Activated naive CD4-positive, alpha-beta T cell treated with anti-CD3 and anti-CD28 coated beads, Interleukin-2, amount 50 U/mL, for 16 hours (primary cell): ENCODE results near the gene MBOAT2.
A peak's percentile ranks its signal among the peaks of the same experiment; 100 is the strongest.
"Not testable (repeated sequence)": the region's sequence is repeated elsewhere in the genome, so short reads cannot be mapped to it uniquely, and the experiment has no call there.

ENCODE experiments used
- DNase-seq: peaks from one replicate; pipeline ENCODE4 v3.0.0-alpha.2; 2020

MBOAT2 gene, protein sequence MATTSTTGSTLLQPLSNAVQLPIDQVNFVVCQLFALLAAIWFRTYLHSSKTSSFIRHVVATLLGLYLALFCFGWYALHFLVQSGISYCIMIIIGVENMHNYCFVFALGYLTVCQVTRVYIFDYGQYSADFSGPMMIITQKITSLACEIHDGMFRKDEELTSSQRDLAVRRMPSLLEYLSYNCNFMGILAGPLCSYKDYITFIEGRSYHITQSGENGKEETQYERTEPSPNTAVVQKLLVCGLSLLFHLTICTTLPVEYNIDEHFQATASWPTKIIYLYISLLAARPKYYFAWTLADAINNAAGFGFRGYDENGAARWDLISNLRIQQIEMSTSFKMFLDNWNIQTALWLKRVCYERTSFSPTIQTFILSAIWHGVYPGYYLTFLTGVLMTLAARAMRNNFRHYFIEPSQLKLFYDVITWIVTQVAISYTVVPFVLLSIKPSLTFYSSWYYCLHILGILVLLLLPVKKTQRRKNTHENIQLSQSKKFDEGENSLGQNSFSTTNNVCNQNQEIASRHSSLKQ

DNA sequence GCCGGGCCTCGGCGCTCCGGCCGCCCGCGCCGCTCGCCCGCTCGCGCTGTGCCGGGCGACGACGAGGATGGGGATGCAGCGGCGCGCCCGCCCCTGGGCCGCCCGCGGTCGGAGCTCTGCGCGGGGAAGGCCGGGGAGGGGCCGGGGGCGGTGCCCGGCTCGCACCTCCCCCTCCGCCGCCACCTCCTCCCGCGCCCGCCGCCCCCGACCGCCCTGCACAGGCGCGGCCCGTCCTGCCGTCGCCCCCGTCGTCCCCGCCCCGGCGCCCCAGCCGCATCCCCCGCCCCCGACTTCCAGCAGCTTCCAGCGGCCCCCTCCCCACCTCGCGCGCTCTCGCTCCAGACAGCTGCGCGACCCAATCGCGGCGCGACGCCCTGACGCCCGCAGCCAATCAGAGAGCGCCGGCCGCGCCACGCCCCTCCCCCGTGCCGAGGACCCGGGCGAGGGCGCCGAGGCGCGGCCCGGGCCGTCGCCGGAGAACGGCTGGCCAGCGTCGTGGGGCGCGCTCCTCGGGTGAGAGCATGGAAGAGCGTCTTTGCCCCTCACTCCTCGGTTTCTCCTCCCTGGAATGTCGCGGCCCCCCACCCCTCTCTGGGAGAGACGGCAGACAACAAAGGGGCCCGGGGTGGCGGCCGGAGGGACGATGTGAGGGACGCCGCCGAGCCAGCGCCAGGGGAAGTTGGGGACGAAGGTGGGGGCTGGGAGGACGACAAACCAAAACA, at the start of gene MBOAT2:
Gene MBOAT2 (minus strand): TSS at position 69 of the 722 bp plus-strand sequence. CDS start 70 bp downstream, outside the sequence.
- peak; percentile 78 for DNase-seq

DNA sequence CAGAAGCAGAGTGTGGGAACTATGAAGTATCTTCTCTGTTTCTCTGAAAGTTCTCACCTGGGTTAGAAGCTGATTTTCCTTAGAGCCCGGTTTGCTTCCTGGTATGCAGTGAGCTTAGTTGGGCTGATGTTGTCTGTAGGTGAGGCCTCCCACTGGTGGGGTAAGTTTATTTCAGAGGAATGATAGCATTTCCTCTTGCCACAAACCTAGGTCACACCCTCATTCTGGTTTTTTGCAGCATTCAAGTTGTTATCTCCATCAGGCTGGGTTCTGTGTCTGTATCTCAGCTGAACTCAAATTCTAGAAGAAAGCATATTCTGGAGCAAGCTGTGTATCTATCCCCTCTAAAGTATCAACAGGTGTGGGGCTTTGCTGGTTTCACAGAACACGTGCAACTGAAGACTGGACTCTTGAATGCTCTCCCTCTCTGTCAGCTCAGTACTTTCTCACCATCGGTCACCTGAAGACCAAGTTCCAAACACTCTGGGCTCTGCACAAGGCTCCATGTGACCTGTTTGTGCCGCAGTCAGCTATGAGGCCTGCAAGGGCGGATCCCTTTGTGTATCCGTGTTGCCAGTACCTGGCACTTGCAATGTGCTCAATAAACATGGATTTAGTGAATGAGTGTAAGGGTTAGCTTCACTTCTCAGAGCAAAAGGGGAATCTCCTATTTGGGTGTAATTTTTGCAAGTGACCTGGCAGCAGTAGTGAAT, 49.5 kb upstream of the MBOAT2 start:
- DNase-seq, result no peak

DNA sequence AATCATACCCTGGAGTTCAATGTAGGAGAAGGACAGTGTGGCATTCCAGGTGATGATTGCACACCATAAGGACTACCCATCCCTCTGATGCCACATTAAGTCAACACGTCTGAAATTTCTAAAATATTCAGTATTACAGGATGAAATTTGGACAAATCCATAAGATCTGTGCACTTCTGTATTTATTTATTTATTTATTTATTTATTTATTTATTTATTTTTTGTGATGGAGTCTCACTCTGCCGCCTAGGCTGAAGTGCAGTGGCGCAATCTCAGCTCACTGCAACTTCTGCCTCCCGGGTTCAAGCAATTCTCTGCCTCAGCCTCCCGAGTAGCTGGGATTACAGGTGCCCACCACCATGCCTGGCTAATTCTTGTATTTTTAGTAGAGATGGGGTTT, 48.0 kb upstream of the MBOAT2 start:
- not testable (repeated sequence) for DNase-seq

DNA sequence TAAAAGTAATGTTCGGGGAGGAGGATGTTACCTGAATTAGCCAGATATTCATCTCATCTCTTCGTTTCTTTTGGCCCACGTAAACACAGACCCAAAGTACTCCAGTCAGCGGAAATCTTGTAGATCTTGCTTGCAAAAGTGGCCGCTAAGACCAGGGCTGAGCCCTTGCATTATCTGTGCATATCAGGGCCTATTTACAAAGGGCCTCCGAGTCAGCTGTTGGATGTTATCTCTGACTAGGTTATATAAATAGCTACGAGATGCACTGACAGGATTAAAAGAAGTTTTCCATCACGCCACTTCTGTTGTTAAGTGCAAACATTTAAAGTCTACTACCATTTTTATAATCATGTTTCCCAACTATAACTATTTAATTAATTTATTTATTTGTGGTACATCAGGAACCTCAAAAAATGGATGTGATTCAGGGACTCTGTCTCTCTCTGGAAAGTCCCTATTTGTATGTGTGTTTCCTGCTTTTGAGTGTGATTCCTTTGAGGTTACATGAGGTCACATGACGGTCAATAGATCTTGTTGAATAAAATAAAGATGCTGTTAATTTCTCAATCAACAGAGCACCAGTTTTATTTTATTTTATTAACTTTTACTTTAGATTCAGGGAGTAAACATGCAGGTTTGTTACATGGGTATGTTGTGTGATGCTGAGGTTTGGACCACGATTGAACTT, 46.8 kb upstream of the MBOAT2 start:
- no peak for DNase-seq

DNA sequence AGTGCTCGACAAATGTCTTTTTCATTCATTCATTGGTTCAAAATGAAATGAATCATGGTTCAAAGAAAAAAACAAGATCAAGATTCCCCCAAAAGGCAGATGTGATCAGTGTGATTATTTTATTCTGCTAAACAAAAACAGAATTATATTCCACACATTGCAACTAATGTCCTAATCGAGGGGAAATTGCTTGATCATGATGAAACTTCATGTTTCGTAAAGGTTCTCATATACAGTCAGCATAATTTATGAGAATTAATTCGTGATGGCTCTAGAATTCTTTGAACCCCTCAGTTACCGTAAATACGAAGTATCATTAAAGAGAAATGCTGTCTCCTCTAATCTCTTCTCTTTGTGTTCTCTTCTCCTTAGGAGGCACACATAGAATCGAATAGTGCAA, 42.1 kb upstream of the MBOAT2 start:
- no peak for DNase-seq

DNA sequence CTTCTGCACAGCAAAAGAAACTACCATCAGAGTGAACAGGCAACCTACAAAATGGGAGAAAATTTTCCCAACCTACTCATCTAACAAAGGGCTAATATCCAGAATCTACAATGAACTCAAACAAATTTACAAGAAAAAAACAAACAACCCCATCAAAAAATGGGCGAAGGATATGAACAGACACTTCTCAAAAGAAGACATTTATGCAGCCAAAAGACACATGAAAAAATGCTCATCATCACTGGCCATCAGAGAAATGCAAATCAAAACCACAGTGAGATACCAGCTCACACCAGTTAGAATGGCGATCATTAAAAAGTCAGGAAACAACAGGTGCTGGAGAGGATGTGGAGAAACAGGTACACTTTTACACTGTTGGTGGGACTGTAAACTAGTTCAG, 40.0 kb upstream of the MBOAT2 start:
- DNase-seq, result not testable (repeated sequence)

DNA sequence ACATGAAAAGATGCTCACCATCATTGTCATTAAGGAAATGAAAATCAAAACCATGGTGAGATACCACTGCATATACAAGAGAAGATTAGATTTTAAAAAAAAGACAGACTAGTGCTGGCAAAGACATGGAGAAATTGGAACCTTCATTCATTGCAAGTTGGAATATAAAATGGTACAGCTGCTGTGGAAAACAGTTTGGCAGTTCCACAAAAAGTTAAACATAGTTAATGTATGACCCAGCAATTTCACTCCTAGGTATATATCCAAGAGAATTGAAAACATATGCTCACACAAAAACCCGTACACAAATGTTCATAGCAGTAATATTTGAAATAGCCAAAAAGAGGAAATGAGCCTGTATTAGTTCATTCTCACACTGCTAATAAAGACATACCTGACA, 33.7 kb upstream of the MBOAT2 start:
- no peak for DNase-seq

DNA sequence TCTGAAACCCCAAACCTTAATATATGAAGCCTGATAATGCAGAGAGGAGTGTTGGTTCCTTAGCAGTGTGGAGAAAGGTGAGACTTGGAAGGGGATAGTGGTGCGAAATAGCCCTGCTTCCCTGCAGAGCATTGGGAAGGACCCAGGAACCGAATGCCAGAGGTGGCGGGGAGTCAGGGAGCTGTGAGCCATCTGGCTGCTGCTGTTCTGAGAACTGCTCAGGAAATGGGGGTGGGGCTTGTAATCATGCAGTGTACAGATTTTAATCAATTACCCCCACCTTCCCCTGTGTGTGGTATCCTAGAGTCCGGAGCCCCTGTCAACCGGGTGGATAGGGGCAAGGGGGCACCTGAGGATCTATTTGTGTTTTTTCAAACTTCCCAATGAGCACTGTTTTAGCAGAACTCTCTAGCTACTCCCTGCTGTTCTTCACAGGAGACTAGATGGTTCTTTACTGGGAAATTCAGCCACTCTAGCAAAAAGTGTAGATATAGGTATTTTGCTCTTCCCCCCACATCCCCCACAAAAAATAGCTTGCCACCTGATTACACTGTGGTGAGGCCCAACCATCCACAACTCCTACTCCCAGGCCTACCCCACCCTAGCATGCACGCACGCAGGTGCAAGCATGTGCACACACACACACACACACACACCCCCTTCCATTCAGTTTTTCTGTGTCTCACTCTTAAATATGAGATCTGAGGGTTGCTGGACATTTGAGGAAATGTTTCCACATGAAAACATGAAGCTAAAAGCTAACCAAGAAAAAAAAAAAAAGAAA, 30.1 kb upstream of the MBOAT2 start:
- DNase-seq, result no peak

DNA sequence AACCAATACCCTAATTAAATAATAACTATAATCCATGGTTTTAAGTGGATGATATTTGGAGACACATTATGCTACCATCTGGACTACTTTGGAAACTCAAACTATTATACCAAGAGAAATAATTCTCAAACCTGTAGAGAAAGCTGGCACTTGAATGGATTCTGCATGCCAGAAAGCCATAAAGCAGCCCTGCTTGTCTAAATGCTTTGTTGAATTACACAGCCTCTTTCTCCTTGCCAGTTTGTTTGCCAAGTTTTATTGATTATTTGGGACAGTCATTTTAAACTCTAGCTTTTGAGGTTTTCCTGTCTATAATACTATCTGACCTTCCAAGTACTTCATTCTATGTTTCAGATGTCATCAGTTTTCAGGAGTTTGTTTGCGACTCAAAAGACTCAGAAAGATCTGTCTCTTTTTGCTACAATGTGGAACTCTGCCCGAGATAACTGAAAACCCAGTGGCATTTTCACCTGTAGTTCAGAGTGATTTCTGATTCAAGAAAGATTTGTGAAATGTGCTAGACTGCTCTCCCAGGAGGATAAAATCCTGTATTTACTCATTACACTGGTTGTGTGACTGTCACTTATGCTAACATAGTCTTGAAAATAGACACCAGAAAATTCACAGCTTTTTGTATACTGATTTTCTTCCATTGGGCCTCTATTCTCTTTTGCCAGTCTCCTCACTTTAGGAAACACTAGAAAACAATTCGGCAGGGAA, 29.2 kb upstream of the MBOAT2 start:
- no peak for DNase-seq

DNA sequence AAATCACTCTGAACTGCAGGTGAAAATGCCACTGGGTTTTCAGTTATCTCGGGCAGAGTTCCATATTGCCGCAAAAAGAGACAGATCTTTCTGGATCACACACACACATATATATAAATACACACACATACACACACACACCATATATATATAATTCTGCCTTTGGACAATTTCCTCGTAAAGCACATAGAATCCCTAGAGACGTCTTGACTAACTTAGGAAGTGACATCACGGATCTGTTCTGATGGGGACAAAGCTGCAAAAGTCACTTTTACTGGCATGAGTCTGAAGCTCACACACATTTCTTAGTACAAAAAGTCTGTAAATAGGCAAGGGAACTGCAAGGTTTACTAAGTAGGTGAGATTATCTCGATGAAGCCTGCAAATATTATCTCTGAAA, 28.6 kb upstream of the MBOAT2 start:
- DNase-seq, result no peak

DNA sequence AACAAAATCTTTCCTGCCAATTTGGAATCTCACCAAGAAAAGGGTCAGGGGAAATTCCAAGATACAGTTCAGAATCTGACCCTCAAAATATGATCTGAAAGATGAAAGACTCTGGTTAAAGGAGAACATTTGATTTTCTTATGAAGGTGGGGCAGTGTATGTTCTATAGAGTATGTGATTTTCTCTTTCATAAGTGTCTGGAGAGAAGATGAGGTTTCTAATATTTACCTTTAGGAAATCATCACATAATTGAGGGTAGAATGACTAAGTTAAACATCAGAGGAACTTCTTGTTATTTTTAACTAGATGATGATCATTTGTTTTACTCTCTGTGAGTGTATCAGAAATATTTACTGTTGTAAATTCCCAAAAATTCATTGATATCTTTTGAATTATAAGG, 27.8 kb upstream of the MBOAT2 start:
- DNase-seq, result no peak

DNA sequence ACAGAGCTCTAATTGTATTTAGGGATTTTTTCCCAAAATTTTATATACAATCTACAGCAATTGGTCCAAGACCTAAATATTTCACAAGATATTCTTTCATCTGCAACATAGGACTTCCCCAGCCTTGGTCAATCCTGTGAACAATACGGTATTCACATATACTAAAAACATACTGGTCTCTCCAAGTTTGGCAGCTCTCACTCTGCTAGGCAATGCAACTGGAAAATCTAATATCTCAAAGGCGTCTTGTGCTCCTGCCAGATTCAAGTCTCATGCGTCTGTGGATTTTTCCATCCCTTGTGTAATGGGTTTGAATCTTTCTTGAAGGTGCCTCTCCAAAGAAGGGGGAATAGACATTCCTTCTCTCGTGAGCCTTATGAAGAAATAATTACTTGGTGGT, 27.4 kb upstream of the MBOAT2 start:
- no peak for DNase-seq

DNA sequence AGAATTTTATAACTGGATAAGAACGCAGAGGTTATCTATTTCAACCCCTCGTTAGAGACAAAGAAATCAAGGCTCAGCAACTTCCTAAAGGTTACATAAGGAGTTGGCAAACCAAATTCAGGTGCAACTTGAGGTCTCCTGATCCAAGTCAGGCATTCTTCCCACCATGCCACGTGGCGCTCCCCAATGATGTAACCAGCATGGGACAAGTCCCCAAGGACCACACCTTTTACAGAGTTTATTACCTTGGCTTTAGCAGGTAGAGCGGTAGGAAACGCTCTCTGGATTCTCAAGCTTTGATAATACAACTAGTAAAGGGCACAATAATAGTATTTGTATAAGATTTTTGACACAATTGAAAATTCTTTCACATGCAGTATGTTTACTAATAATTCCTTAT, 26.7 kb upstream of the MBOAT2 start:
- no peak for DNase-seq

DNA sequence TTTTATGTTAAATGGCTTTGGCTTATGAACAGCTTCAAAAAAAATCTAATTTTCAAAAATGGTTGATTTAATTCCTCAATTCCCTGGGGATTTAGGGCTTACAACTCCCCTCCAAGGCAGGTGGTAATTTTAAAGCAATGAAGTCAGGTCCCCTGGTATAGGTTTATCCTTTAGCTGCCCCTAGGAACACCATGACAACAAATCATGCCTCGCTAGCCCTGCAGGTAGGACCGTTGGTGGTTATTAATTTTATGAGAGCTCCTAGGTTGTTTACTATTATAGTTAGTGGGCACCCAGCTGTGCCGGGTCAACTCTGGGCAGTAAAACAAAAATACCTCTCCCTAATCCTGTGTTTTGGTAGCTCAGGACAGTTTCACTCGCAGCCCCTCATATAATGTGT, 26.2 kb upstream of the MBOAT2 start:
- no peak for DNase-seq

DNA sequence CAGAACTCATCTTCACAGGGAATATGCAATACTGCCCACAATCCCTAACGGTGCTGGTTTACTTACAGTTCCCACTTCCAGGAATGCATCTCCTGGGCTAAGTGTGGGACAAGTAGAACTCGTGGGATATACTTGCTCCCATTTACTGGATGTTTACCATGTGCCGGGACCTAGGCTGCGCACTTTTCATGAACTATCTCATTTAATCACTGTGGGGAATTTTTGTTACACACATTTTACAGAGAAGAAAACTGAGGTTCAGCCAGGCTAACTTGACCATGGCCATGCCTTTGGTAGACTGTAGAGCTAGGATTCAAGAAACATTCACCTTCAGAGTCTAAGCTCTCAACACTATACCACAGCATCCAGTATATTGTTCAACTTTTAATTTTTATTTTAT, 24.4 kb upstream of the MBOAT2 start:
- DNase-seq, result no peak

DNA sequence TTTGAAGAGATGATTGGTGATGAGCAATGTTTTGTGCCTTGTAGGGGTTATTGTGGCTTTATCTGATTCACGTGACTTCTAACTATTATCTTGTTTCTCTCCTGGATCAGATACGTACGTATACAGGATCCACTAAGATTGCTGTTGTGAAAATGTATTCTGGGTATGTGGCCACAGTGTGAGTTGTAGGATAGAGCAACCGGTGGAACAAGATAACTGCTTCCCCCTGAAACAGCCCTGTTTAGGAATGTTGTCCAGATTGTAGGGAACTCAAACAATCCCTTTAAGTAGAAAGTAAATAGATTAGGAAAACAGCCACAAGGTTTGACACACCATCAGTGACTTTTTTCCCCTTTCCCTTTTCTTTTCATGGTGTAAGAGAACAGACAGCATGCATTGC, 22.3 kb upstream of the MBOAT2 start:
- DNase-seq, result no peak

DNA sequence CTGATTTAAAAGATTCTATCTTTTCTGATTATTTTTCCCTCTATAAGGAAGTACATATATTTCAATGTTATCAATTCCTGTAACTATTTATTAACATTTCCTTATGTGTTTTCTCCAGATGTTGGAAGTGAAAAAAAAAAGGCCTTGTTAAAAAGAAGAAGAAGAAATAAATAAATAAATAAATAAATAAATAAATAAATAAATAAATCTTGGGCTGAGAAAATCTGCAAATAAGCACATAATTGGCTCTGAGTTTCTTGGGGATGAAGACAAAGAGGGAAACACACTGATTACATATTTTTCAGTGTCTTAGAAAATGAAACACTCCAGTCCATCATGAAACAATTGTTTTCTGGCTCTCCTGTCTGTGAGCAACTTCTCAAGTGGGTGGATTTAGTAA, 21.1 kb upstream of the MBOAT2 start:
- no peak for DNase-seq

DNA sequence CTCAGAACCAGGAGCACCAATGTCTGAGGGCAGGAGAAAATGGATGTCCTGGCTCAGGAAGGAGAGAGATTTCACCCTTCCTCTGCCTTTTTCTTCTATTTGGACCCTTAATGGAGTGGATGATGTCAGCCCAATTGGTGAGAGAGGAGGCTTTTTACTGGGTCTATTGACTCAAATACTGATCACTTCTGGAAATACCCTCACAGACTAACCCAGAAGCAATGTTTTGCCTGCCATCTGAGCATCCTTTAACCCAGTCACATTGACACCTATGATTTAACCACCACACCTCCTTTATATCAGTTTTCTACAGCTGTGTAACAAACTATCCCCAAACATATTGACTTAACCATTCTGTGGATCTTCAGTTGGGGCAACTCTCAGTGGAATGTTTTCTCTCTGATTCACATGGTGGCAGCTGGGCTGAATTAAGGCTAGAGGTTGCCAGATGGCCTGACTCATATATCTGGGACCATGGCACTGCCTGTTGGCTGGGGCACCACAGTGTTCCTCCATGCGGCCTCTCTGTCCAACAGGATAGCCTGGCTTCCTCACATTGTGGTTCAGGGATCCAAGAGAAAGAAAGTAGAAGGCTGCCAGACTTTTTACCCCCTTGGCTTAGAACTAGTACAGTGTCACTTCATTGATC, 18.2 kb upstream of the MBOAT2 start:
- no peak for DNase-seq

DNA sequence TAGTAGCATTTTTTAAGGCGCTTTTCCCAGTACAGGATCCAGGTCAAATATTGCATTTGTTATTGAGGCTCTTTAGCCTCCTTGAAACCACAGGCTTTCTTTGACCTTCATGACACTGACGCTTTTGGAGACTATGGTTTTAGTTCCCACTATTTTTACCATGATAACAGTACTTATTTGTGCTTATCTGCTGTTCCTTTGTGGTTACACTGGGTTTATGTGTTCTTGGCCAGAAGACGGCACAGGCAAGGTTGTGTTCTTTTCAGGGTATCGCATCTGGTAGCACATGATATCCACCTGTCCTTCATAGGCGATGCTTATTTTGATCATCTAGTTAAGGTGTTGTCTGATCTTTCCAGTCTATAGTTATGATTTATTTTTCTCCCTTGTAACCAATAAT, 16.8 kb upstream of the MBOAT2 start:
- DNase-seq, result no peak

DNA sequence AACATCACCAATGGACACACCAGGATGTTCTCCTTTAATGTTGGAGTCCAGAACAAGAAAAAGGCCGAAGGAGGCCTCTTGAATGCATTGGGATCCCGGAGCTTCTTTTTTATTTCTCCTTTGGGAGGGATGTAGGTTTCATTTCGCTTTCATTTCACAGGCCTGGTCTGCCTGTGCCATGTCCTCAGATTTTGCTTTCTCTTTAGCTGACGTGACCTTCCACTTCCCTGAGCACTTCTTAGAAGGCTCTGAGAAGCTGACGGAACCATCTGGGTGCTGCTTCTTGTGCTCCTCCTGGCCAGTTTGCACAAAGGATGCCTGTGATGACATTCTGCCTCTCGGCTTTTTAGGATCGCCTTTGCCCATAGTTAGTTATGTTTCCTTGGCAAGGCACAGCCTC, 15.1 kb upstream of the MBOAT2 start:
- DNase-seq, result no peak

DNA sequence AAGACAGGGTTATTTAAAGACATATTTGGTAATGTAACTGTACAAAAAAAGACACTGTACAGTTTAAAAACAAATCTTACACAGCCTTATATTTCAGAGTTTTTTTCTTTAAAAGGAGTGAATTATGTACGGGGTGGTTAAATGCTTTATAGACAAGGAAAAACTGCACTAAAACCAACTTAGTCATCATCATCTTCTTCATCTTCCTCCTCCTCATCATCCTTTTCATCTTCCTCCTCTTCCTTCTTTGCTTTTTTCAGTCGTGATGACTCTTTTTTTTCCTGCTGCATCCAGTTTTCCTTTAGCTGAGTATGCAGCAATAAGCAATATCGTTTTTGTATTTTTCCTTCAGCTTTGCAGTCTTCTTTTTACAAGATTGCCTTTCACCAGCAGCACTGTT, 14.6 kb upstream of the MBOAT2 start:
- no peak for DNase-seq
